GM19395 (cell line): ENCODE results near the gene TNXB.

Experiments
- ATAC-seq: cut with Tn5 transposase; IDR thresholded peaks from one replicate; pipeline ENCODE4 v1.9.1; 2021; ENCODE audit warnings: mild to moderate bottlenecking, moderate library complexity; ENCODE audit not compliant: unreplicated experiment

Gene TNXB, protein sequence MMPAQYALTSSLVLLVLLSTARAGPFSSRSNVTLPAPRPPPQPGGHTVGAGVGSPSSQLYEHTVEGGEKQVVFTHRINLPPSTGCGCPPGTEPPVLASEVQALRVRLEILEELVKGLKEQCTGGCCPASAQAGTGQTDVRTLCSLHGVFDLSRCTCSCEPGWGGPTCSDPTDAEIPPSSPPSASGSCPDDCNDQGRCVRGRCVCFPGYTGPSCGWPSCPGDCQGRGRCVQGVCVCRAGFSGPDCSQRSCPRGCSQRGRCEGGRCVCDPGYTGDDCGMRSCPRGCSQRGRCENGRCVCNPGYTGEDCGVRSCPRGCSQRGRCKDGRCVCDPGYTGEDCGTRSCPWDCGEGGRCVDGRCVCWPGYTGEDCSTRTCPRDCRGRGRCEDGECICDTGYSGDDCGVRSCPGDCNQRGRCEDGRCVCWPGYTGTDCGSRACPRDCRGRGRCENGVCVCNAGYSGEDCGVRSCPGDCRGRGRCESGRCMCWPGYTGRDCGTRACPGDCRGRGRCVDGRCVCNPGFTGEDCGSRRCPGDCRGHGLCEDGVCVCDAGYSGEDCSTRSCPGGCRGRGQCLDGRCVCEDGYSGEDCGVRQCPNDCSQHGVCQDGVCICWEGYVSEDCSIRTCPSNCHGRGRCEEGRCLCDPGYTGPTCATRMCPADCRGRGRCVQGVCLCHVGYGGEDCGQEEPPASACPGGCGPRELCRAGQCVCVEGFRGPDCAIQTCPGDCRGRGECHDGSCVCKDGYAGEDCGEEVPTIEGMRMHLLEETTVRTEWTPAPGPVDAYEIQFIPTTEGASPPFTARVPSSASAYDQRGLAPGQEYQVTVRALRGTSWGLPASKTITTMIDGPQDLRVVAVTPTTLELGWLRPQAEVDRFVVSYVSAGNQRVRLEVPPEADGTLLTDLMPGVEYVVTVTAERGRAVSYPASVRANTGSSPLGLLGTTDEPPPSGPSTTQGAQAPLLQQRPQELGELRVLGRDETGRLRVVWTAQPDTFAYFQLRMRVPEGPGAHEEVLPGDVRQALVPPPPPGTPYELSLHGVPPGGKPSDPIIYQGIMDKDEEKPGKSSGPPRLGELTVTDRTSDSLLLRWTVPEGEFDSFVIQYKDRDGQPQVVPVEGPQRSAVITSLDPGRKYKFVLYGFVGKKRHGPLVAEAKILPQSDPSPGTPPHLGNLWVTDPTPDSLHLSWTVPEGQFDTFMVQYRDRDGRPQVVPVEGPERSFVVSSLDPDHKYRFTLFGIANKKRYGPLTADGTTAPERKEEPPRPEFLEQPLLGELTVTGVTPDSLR (N-terminal part only)

GRCh38 chr6:32109114-32109764, at the start of gene TNXB:
TSS of gene TNXB (minus strand) at chr6:32109338. CDS start at chr6:32098198, 11,140 bp downstream.
- ATAC-seq = no peak

DNA sequence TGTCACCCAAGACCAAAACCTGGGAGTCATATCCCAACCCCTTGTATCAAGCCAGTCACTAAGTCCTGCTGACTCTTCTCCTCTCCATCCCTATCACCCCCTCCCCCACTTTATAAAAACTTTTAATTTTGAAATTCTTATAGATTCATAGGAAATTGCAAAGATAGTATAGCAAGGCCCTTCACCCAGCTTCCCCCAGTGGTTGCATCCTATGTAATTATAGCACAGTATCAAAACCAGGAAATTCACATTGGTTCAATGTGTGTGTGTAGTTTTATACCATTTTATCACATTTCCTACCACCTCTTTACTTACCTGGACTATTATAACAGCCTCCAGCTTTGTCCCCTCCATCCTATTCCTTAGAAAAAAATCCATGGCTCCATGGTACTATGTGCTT, 48.9 kb upstream of the TNXB start:
- no peak for ATAC-seq

GRCh38 chr6:32156891-32157290, 47.8 kb upstream of the TNXB start:
- no peak for ATAC-seq

DNA sequence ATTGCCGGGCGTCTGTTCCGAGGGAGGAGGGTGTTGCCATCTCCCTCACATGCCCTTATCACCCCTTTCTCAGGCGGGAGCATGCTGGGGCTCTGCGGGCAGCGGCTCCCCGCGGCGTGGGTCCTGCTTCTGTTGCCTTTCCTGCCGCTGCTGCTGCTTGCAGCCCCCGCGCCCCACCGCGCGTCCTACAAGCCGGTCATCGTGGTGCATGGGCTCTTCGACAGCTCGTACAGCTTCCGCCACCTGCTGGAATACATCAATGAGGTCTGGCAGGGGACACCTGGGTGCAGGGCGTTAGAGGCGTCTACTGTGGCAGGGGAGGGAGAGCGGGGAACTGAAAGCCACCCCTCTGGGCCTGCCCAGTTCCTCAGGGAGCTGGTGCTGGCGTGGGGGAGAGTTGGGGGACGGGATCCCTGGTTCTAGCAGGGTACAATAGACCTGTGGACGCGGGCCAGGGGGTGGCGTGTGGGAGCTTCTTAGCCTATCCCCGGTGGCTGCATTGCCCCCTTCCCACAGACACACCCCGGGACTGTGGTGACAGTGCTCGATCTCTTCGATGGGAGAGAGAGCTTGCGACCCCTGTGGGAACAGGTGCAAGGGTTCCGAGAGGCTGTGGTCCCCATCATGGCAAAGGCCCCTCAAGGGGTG, 45.5 kb upstream of the TNXB start:
- ATAC-seq = no peak

DNA sequence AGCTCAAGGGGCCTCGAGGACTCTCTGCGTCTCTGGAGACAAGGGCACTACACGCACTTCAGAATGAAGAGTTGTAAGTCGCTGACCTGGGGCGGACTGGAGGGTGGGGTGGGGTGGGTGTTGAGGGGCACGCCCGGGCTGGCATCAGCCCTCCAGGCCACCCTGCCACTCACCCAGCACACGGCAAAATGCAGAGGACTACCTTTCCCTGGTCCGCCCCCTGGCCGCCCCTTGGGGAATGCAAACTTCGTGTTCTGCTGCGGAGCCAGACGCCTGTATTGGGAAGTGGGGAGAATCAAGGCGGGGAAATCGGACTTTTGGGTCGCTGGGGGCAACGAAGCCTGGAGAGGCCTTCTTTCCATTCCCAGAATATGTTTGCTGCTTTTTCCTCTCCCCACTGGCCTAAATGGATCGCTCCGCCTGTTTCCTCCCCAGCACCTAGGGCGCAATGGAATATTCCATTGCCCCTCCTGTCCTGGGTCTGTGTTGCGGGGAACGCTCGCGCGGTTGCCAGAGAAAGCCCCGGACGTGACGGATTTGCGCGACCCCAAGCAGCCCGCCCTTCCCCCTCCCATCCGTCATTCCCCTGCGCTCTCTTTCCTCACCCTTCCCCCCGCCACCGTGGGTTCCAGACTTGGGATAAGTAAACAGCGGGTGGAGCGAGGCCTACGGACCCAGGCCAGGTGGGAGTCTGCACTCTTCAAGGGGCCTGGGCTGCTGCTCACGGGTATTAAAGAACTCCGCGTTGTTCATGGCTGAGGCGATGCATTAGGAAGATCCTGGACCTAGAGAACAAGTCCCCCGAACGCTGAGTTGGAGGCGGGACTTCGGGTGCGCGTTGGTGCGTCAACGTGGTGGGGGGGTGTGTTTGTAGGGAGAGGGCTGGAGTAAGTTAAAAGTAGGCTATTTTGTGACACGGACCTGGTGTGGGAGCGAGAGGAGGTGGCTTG, 44.7 kb upstream of the TNXB start, which contains the start of gene PPT2:
Gene PPT2 (plus strand): TSS at position 578 of the 950 bp plus-strand sequence. CDS start 454 bp downstream, outside the sequence.
- no peak for ATAC-seq

DNA sequence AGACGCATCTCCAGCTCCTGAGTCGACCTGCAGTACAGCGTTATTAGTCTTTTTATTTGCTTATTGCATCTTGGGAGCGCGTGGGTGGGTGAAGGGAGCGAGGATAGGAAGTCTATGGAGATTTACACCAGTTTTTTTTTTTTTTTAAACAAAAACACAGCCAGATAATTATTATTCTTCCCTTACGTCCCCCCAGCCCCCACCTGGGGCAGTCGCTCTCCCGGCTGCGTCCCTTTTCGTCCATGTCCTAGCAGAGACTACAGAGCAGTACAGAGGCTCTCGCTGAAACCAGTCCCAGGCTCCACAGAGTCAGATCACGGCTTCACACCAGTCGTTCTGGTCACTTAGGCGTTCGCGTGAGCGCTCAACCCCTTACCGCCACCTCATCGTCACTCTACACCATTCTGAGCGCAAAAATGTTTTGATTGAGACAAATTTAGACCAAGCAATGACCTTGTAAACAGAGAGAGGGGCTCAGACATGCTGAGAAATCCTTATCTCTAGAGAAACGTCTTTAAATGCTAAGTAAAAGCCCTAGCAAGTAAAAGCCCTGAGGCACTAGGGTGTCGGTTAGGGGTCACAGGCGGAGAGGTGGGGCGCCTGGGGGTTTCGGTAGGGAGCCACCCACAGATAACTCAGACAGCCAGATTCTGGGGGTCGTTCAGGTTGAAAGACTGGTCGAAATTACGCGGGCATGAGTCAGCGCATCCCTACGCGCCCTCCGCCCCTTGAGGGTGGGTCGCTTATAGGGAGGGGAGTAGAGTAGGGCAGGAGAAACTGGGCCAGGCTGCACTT, 43.8 kb upstream of the TNXB start:
- ATAC-seq = no peak

GRCh38 chr6:32151863-32152768, 43.0 kb upstream of the TNXB start, which contains the start of gene PRRT1:
TSS of gene PRRT1 (minus strand) at chr6:32151939. CDS start at chr6:32151827, 112 bp downstream.
- no peak for ATAC-seq

- no peak for ATAC-seq
Observed at GRCh38 chr6:32151181-32151862, 42.2 kb upstream of the TNXB start.

DNA sequence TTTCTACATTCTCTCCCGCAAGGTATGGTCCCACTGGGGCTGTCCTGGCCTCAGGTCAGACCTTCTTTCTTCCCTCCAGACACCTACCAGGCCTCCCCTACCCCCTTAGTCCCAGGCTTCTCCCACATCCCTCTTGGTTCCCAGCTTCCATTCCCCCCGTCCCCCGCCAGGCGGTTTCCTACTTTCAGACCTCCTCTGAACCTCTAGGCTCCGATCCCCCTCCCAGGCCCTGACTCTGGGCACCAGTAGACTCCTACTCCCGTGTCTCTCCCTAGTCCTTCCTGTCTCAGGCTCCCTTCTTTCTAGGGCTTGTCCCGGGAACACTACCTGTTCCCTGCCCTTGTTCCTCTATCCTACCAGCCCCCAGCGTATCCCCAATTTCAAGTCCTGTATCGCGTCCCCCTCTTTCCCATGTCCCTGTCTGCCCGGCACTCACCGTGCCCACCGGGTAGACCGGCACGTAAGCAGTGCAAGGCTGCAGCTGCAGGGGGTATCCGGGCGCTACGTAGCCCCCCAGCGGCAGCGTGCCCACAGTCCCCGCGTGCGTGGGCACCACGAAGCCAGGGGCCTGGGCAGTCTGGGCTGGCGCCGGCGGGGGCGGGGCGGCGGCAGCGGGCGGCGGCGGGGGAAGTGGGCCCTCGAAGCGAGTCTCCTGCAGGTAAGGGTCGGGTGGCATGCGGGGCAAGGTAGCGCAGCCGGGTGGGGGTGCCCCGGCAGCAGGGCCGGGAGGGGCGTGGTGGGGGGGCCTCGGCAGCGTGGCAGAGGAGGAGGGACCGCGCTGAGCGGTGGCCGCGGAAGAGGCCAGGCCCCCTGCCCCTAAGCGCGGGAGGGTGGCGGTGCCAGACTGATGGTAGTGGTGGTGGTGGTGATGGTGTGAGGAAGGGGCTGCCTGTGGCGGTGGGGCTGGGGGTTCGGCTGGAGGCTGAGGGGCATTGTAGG, 41.1 kb upstream of the TNXB start:
- ATAC-seq = no peak

GRCh38 chr6:32149092-32149755, 40.1 kb upstream of the TNXB start:
- ATAC-seq = no peak

- no peak for ATAC-seq
Observed at GRCh38 chr6:32148289-32149091, 39.4 kb upstream of the TNXB start.

- ATAC-seq = no peak
Observed at GRCh38 chr6:32147401-32148132, 38.4 kb upstream of the TNXB start.

DNA sequence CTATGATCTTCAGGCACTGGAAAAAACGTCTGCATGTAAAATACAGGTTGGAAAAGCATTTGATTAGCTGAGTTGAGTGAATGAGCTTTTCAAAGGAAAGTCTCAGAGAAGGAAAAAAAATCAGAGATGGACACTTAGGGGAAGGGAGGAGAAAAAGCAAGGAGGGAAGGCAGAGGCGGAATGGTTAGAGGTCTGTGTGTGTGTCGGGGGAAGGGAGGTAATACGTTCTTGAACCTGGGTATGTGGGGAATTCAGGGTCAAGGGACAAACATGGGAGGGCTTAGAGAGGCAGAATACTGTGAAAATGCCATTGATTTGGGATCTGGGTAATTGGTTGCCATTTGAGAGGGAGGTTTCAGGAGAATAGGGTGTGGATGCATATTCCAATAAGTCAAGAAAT, 37.5 kb upstream of the TNXB start:
- no peak for ATAC-seq
